ENCODE measurements around the gene DRAXIN.
A peak's percentile ranks its signal among the peaks of the same experiment; 100 is the strongest.

The DRAXIN gene

GRCh38 chr1:11681071-11681771 lies 10.3 kb upstream of the DRAXIN start, which contains the start of gene MAD2L2:
Gene MAD2L2 (minus strand): TSS chr1:11681148. CDS start chr1:11680601, 547 bp downstream.
- intact Hi-C loops (cut with DNase I; ENCODE audit: low total_unique reads), result no loop called here
- peak; percentile 84 to 92 for DNase-seq
- Histone ChIP-seq H3K27ac (peak within 1 kb of the TSS; percentile 72 to 79), H3K4me3 (peak within 1 kb of the TSS; percentile 69 to 73), H3K36me3 (peaks cover 0 to 14% (median 13%) of the 10 kb centered on the region in 3 donors), H3K4me1 (peaks cover 0 to 20% (median 14%) of the 10 kb centered on the region in 4 donors), H3K9me3 (no peaks in the 10 kb centered on the region), H3K27me3 (peaks cover 0 to 15% of the 10 kb centered on the region in 2 donors)
- TF ChIP-seq, protein P1, sequence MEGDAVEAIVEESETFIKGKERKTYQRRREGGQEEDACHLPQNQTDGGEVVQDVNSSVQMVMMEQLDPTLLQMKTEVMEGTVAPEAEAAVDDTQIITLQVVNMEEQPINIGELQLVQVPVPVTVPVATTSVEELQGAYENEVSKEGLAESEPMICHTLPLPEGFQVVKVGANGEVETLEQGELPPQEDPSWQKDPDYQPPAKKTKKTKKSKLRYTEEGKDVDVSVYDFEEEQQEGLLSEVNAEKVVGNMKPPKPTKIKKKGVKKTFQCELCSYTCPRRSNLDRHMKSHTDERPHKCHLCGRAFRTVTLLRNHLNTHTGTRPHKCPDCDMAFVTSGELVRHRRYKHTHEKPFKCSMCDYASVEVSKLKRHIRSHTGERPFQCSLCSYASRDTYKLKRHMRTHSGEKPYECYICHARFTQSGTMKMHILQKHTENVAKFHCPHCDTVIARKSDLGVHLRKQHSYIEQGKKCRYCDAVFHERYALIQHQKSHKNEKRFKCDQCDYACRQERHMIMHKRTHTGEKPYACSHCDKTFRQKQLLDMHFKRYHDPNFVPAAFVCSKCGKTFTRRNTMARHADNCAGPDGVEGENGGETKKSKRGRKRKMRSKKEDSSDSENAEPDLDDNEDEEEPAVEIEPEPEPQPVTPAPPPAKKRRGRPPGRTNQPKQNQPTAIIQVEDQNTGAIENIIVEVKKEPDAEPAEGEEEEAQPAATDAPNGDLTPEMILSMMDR (IDR thresholded peaks at IDR 0.05), result no peak

GRCh38 chr1:11682287-11682771 lies 9.2 kb upstream of the DRAXIN start:
- no peaks in the 10 kb centered on the region for H3K9me3 ChIP-seq
- intact Hi-C loops (cut with DNase I; ENCODE audit: low total_unique reads), result no loop called here
- H3K27me3 ChIP-seq, result peaks cover 0 to 15% of the 10 kb centered on the region in 2 donors
- DNase-seq, result no peak
- H3K27ac ChIP-seq, result no peak overlapping the region
- peaks cover 0 to 3% (median 2%) of the 10 kb centered on the region in 3 donors for H3K36me3 ChIP-seq
- peaks cover 0 to 20% (median 14%) of the 10 kb centered on the region in 4 donors for H3K4me1 ChIP-seq
- no peak overlapping the region for H3K4me3 ChIP-seq
- TF ChIP-seq, protein P1 (IDR thresholded peaks at IDR 0.05), result no peak

DNA sequence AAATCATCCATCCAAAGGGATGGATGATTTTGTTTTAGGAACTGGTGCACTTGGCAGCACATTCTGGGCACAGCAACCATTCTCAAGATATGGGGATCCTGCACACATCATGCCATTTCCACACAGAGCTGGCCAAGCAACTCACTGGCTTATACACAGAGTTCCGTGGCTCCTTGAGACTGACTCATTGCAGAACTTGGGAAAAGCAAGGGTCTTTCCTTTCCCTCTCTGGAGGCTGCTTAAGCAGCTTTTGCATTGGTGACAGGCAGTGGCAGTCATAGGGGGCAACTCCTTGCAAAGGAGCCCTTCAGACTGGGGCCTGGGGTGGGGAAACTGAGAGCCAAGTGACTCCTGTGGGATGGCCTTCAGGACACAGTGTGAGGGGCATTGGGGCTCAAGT lies 8.7 kb upstream of the DRAXIN start:
- intact Hi-C loops (cut with DNase I; ENCODE audit: low total_unique reads), result no loop called here
- TF ChIP-seq, protein P1 (IDR thresholded peaks at IDR 0.05), result no peak
- Histone ChIP-seq H3K9me3 (no peaks in the 10 kb centered on the region), H3K4me1 (peaks cover 0 to 20% (median 14%) of the 10 kb centered on the region in 4 donors), H3K27me3 (peaks cover 0 to 17% of the 10 kb centered on the region in 2 donors), H3K27ac (no peak overlapping the region), H3K36me3 (no peaks in the 10 kb centered on the region), H3K4me3 (no peak overlapping the region)
- DNase-seq, result no peak

DNA sequence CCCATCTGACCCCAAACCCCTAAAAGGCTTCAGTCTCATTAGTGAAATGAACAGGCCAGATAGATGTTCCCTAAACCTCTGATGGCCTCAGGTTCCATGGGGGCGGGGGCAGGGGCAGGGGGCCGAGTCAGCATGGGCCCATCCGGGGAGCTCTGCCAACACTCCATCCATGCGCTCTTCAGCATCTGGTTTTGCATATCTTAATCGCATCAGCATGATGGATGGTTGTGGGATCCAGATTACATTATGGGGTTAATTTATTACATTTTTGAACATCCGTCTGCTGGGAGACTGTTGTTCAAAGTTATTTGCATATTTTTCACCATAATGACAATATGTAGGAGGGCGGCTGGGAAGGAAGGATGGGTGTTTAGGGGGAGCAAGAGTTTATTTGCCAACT lies 7.4 kb upstream of the DRAXIN start:
- no peak for DNase-seq
- Histone ChIP-seq H3K4me3 (no peak overlapping the region), H3K27me3 (peaks cover 0 to 26% of the 10 kb centered on the region in 2 donors), H3K36me3 (no peaks in the 10 kb centered on the region), H3K4me1 (peaks cover 0 to 20% (median 14%) of the 10 kb centered on the region in 4 donors), H3K9me3 (no peaks in the 10 kb centered on the region), H3K27ac (no peak overlapping the region)
- TF ChIP-seq, protein P1 (IDR thresholded peaks at IDR 0.05), result no peak
- intact Hi-C loops (cut with DNase I; ENCODE audit: low total_unique reads), result no loop called here

DNA sequence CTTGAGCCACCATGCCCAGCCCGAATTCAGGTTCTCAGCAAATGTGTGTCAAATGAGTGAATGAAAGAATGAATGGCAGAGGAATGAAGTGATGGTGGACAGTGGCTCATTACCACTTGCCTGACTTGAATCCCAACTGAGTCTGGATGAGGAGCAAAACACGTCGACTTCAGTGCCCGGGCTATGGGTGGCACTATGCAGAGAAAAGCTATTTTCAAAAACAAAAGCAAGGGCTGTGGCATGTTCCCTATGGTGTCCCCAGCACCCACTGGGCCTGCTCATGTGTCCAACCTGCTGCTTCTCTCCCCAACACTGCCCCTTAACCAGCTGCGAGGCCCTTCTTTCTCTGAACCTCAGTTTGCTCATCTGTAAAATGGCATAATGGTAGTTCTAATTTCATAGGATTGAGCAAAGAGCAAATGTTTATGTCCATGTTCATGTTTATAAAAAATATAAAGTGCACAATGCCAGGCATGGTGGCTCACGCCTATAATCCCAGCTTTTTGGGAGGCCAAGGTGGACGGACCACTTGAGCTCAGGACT lies 6.2 kb upstream of the DRAXIN start:
- H3K36me3 ChIP-seq, result no peaks in the 10 kb centered on the region

More for the DNA sequence above, 6.2 kb upstream of the DRAXIN start:
- H3K27me3 ChIP-seq, result peaks cover 0 to 37% of the 10 kb centered on the region in 2 donors
- H3K4me1 ChIP-seq, result peaks cover 0 to 11% (median 8%) of the 10 kb centered on the region in 4 donors
- no peak overlapping the region for H3K4me3 ChIP-seq
- H3K27ac ChIP-seq, result no peak overlapping the region
- TF ChIP-seq, protein P1 (IDR thresholded peaks at IDR 0.05), result no peak
- intact Hi-C loops (cut with DNase I; ENCODE audit: low total_unique reads), result no loop called here
- DNase-seq, result no peak
- H3K9me3 ChIP-seq, result no peaks in the 10 kb centered on the region
